ENCODE results near the gene SLC25A19. TPM values are rescaled to one million over a fixed set of nuclear protein-coding genes. Genes with fewer than 3 reads are reported as not detected.

Gene SLC25A19
- 6.8 TPM for polyA plus RNA-seq (ENCODE audit: insufficient read length)

DNA sequence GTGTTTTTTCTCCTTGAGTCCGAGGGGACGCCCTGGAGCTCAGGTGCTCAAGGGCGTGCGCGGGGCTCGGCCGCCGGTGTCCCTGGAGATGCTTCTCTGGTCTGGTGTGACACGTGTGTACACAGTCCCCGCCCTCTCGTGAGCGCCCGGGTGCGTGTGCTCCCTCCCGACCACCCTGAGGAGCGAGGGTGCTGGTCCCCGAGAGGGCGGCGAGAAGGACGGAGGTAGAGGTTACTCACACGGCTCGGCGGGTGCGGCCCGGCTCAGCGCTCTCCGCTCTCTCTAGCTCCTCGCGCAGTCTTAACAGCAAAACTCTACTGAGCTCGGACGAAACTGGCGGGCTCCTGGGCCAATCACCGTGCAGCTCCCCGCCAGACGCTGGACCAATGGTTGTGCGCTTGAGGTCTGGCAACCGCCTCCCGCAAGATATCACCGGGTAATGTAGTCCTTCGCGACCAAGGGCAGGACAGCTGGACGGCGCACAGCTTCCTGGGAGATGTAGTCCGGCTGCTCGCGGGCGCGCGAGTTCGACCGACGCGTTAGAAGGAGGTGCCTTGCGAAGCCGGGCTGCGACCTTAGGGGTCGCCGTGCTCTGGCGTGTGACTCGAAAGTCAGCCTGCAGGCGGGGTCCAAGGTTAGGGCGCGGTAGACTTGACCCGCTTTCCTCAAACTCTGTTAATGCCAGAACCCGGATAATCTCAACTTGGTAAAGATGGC is at the start of gene SLC25A19:
Gene SLC25A19 (minus strand): TSS at position 319 of the 717 bp plus-strand sequence. CDS start 2,669 bp downstream, outside the sequence.
- peak; percentile 98 for DNase-seq

DNA sequence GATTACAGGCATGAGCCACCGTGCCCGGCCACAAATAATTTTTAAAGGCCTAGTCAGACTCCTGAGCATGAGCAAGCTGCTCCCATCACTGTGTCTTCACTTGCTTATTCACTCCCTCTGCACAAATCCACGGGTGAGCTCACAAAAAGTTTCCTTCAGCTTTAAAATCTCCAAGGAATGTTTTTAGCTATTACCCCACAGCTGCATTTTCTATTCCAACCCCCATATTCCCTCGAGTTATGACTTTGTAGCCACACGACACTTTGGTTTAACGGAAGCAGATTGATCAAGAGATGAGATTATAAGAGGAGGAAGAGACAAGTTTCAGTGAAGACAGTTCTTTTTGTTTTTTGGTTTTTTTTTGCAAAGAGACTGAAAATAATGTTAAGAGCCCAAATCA is 49.1 kb upstream of the SLC25A19 start:
- no peak for DNase-seq

DNA sequence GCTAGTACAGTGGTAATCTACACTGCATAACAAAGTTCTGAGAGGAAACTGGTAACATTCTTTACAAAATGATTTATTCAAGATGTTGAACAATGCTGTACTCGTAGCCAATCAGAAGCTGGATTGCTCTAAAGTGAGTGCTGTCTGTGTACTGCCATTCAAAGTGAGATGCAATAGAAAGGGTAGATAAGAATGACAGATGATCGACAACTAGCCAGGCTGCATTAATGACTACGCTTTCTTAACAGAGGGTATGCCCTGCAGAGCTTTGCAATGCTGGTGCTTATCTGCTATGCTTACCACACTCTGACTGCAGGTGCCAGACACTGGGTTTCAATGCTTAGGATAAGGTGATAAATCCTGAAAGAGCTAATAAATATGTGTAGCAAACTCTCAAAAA is 46.1 kb upstream of the SLC25A19 start:
- no peak for DNase-seq

- DNase-seq, result no peak
These were observed 45.5 kb upstream of the SLC25A19 start for GRCh38 chr17:75334723-75335122.

DNA sequence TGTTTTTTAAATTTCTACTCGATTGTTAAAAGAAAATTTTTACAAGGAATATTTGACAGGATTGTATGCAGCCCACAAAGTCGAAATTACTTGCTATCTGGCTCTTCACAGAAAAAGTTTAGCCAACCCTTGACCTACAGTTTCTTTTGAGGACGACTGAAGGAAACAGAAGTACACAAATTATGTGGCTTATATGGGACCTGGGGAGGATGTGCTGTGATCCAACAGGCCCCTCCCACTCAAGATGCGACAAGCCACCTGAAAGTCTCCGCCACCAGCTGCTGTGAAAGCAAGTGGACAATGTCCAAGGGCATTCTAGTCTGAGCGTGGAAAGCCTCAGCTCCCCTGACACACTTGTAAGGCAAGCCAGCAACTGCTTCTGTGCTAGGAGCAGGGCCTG is 42.4 kb upstream of the SLC25A19 start:
- no peak for DNase-seq

GRCh38 chr17:75327757-75328156 is 38.5 kb upstream of the SLC25A19 start:
- no peak for DNase-seq

DNA sequence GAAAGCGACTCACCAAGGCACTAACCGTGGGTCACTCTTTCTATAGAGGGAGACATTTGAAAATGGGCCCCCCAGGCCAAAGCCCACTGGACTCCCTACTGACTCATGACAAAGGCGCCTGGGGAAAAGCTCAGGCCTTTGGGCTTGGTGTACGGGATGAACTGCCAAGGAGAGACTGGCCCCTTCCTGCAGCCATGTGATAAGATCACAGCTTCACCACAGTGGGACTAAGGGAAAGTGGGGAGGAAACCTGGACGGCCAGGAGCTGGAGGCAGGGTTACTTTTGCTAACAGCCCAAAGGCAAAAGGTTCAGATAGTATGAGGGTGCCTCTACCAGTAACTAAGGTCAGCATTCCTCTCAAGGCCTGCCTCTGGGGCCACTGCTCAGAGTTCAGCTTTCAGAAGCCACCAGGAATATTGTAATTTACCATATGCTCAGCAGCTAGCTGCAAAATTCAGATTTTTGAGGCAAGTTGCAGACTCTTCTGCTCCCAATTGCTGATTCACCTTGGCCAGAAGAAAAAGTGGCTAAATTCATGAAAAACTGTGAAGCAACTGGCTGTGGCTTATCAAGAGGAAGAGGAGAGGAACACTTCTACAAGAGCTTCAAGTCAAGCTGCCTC is 37.1 kb upstream of the SLC25A19 start:
- no peak for DNase-seq

GRCh38 chr17:75325827-75326225 is 36.6 kb upstream of the SLC25A19 start:
- DNase-seq, result no peak

DNA sequence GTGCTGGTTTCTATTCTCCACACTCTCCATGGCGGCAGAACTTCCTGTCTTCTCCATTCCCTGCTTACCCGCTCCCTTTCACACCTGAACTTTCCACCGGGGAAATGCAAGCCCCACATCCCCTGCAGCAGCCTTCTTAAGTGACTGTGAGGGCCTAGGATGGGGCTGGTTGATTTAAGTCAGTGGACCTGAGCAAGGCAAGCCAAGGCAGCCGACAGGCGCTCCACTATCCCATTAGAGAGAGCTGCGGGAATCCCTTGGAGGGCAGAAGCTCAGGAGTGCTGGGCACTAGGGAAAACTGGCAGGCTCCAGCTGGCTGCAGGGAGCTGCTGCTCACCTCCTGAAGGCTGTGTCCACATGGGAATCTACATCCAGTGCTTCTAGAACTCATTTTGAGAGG is 36.1 kb upstream of the SLC25A19 start:
- no peak for DNase-seq

DNA sequence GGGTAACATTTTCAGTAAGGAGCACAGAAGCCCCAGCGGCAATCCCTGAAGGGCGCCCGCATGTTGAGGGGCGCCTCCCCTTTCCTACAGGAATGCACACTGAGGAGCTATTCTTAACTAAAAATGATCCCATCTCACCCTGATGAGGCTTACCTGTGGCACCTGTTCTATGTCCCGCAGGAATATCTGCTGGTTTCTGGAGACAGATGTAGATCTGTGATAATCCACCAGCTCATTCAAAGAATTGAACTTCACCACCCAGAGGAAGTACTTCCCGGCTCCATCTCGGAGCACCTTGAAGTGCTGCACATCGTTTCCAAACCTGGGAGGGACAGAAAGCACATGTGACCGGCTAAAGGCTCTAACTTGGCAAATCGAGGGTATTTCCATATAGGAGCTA is 32.3 kb upstream of the SLC25A19 start:
- DNase-seq, result no peak

DNA sequence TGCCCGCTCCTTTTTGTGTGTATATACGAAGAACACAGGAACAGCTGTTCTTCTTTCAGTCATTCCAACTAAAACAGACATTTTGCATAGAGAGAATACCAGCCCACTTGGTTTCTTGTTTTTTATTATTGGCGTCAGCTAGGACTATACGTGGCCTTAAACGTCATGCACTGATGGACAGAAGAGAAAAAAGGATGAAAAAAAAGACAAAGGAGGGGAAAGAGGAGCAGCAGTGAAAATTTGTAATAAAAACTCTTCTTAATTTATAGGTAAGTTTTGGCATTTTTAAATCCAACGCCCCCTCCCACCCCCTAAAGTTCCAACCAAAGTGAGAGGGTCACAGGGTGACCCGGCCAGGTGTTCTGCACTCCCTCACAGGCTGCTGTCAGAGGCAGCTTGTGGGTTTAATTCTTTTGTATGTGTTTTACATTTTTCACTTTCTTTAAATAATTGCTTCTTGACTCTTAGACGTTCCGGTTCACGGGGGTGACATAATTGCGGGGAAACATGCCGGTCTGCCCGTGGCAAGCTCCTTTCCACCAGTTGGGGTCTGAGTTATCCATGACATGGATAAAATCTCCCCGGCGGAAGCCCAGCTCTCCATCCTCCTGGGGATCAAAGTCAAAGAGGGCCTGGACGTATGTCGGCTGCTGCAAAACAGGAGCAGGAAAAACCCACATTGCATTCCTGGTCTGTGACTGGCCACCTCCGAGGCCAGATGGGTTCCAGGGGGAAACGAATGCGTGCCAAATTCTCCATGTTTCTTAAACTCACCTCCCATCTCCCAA is 30.9 kb upstream of the SLC25A19 start:
- no peak for DNase-seq

DNA sequence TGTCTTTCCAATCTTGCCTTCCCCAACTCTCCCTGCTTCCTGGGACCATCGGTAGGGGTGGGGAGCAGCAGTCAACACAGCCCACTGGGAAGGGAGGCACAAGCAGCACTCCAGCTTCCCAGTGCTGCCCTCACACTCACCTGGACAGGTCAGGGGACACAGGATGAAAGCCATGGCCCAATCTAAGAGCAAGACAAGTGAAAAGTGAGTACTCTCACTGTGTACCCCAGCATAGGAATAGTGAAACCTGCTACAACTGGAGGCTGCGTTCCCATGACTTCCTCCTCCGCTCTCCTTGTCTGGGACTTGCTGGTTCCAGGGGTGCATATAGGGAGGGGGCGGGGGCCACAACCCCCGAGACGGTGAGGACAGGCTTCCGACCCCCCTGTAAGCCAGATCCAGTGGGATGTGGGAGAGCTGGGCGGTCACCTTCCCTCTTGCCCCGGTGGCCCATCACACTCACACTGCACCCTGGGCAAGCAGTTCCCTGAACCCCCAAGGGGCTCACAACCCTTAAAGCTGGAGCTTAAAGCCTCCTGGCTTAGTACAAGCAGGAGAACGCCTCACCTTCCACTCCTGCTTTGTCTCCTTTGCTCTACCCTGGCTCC is 29.5 kb upstream of the SLC25A19 start:
- DNase-seq, result no peak

- no peak for DNase-seq
These were observed 29.0 kb upstream of the SLC25A19 start for GRCh38 chr17:75318211-75318610.

- DNase-seq, result no peak
These were observed 28.4 kb upstream of the SLC25A19 start for GRCh38 chr17:75317671-75318070.

DNA sequence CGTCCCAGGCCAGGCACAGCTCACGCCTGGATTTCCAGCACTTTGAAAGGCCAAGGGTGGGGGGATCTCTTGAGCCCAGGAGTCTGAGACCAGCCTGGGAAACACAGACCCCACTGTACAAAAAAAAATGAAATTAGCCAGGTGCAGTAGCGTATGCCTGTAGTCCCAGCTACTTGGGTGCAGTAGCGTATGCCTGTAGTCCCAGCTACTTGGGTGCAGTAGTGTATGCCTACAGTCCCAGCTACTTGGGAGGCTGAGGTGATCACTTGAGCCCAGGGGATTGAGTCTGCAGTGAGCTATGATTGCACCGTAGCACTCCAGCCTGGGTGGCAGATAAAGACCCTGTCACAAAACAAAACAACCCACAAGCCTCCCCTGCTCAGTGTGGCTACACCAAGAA is 27.0 kb upstream of the SLC25A19 start:
- DNase-seq, result no peak

DNA sequence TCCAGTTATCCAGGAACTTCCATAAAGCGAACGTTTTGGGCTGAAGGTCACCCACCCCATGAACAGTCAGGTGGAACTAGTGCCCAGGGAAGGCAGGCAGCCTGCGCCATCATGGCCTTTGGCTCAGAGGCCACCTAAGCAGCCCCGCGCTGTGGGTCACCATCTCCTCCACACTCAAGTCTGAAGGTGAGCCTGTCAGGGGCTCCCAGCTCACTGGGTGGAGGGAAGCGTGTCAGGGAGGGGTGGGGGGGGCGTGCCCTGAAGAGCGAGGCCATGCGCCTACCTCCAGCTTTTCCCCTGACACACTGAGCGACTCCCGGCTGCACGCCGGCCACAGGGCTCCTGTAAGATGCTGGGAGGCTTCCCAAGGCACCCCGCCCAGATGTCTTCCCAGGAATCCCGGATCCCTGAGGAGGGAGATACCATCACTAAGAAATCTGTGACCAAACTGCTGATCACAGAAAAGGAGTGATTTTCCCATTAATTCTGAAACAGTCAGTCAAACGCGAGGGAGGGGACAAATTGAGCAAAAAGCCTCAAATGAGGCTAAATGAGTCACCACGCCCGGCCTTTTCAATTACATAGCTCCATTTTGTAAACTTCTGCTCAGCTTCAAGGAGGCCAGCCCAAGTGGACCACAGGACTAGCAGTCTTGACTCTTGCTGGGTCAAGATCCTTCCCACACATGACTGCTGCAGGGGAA is 26.5 kb upstream of the SLC25A19 start:
- no peak for DNase-seq

DNA sequence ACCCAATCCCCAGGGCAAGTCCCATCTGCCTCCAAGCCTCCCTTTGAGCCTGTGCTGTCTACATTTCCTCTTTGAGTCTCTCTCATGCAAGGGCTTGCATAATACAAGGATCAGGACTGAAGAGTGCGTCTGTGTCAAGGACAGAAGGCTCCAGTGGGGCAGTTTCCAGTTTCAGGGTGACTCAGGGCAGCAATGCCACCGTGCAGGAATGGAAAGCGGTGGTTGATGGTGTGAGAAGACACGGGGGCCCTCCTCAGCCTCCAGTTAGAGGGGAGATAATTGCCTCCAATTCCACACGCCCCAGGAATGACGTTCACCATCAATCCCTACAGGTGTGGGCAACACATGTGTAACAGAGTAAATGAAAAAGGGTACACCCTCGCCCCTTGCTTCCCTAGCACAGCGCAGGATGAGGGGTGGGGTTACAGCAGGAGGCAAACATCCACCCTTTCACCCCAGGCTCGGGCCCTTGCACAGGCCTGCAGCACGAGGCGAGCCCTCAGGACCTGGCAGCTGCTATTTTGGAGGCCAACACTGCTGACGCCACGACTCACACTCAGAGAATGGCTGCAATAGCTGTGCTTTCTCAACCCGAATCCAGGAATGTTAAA is 24.8 kb upstream of the SLC25A19 start:
- DNase-seq, result no peak

DNA sequence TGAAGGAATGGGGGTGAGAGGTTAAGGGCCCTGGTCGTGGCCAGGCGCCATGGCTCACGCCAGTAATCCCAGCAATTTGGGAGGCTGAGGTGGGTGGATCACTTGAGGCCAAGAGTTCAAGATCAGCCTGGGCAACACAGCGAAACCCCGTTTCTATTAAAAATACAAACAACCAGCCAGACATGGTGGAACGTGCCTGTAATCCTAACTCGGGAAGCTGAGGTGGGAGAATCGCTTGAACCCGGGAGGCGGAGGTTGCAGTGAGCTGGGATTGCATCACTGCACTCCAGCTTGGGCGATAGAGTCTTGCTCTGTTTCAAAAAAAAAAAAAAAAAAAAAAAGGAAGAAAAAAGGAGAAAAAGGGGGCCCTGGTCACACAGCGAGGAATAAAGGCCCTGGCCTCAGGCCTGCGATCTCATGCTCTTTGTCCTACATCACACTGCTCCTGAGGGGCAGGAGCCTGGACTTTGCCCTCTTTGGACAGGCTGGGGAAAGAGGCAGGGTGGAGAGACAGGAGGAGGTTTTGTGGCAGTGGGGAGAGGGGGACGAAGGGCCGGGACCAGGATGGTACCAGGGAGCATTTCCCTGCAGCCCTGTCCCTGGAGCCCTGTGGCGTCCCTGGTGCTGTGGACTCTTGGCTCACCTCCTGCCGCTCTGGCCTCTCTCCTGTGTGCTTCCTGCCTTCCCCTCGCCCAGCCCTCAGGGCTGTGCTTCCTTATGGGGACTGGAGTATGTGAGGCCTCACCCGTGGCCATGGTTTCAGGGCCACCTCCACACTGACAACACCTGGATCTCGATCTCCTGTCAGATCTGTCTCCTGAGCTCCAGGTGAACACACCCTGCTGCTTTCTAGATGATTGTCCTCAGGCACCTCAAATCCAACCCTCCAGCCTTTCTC is 19.7 kb upstream of the SLC25A19 start:
- DNase-seq, result no peak

DNA sequence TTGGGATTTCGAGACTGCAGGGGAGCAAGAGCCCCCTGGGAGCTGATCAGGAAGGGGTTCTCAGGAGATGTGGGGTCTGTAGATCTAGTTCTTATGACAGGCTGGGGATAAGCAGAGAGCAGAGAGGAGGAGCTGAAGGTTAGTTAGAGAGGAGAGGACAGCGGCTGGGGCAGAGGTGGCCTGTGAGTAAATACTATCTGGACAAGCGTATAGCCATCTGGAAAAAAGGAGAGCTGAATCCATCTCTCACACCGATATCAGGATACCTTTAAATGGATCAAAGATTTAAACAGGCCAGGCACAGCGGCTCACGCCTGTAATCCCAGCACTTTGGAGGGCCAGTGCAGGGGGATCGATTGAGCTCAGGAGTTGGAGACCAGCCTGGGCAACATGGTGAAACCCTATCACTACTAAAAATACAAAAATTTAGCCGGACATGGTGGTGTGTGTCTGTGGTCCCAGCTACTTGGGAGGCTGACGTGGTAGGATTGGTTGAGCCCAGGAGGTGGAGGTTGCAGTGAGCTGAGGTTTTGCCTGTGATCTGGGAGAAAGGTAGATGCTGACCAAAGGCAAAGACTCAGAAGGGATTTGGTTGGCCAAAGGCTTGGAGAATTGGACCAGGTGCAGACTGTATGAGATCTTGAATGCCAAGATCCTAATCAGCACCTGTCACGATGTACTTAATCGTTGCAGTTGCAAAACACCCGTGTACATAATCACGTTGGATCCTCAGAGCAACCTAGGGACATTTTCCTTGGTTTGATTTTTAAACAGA is 18.9 kb upstream of the SLC25A19 start:
- no peak for DNase-seq

All from hindlimb muscle (tissue), 1 donor.